Testis (tissue), 3 donors: ENCODE data around the gene RPL31. TPM values are rescaled to one million over a fixed set of nuclear protein-coding genes. Genes with fewer than 3 reads are reported as not detected.

Experiments
- DNase-seq: peaks from one replicate; pipeline ENCODE4 v3.0.0-alpha.2; 2019
- H3K27ac ChIP-seq, 2 donors: fragments of 200-600 bp; sonication (generic); one replicate each; pipeline ENCODE4 v1.5.1; 2019
- H3K27me3 ChIP-seq: fragments of 200-600 bp; sonication (generic); one replicate; pipeline ENCODE4 v1.5.1; 2019
- H3K36me3 ChIP-seq: fragments of 200-600 bp; sonication (generic); one replicate; pipeline ENCODE4 v1.5.1; 2017; ENCODE audit warnings: low read depth; ENCODE audit errors: missing control alignments
- H3K4me1 ChIP-seq: fragments of 200-600 bp; sonication (generic); one replicate; pipeline ENCODE4 v1.5.1; 2019
- H3K4me3 ChIP-seq, 2 donors: fragments of 200-600 bp; sonication (generic); one replicate each; pipeline ENCODE4 v1.5.1; 2017 to 2019
- H3K9me3 ChIP-seq: fragments of 200-600 bp; sonication (generic); one replicate; pipeline ENCODE4 v1.5.1; 2017
- POLR2A ChIP-seq: fragments of 450-650 bp; IDR thresholded peaks from one replicate; pipeline ENCODE4 v1.6.1; 2017; ENCODE audit warnings: antibody characterized with exemption, mild to moderate bottlenecking, moderate library complexity
- WGBS, 2 donors: methylation state at CpG; one replicate each; pipeline ENCODE4 v1.1.5; 2018; 5-methylcytosine and 5-hydroxymethylcytosine counted together
- intact Hi-C: fragments of 100-400 bp; cut with DNase I; formaldehyde crosslinking; loops from one replicate; pipeline ENCODE4 v1.15.1; 2023; ENCODE audit warnings: low total_unique reads
- polyA plus RNA-seq: library from polyadenylated mRNA; stranded (reverse); fragments of 350-450 nt; fragmentation: Illumina TruSeq; extraction: RNeasy Lipid Tissue Mini Kit (QIAGEN cat#74804); gene quantifications from one replicate; pipeline ENCODE4 v1.2.3, GENCODE V29; 2014; ENCODE audit warnings: low read depth, low replicate concordance; ENCODE audit not compliant: insufficient read depth
- total RNA-seq, 2 donors: library from RNA; depleted of rRNA; stranded (reverse); fragments of >200 nt; gene quantifications; one replicate each; pipeline ENCODE4 v1.2.3, GENCODE V29; 2016
- TF ChIP-seq, protein P1 (sequence below), 3 experiments: fragments of 450-650 bp in 2 of 3; fragments of 200-600 bp in 1 of 3; sonication (generic) in 1 of 3; IDR thresholded peaks; one replicate each; pipeline ENCODE4 v1.5.1; 2016 to 2019; ENCODE audit warnings: antibody characterized with exemption in 3 of 3, mild to moderate bottlenecking in 2 of 3, moderate library complexity in 1 of 3

Gene RPL31
- total and polyA plus RNA-seq, 3 donors from 2014 or later, result 404 to 1,643 (median 715) TPM

DNA sequence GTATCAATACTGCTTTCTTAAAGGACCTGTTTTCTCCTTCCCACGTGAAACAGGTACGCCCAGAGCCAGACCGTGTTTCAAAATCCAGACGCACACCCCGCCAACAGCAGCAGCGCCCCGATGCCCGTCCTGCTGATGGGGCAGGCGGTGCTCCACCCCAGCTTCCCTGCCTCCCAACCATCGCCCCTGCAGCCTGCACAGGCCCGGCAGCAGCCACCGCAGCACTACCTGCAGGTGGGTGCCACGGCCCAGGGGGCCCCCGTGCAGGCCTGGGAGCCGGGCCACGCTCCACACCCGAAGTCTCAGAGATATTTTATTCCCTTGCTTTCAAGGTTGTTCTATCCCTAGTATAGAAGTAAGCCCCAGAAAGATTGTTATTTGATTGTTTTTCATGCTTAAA is 8.8 kb upstream of the RPL31 start:
- no peak for DNase-seq
- TF ChIP-seq POLR2A, result no peak
- TF ChIP-seq, protein P1, sequence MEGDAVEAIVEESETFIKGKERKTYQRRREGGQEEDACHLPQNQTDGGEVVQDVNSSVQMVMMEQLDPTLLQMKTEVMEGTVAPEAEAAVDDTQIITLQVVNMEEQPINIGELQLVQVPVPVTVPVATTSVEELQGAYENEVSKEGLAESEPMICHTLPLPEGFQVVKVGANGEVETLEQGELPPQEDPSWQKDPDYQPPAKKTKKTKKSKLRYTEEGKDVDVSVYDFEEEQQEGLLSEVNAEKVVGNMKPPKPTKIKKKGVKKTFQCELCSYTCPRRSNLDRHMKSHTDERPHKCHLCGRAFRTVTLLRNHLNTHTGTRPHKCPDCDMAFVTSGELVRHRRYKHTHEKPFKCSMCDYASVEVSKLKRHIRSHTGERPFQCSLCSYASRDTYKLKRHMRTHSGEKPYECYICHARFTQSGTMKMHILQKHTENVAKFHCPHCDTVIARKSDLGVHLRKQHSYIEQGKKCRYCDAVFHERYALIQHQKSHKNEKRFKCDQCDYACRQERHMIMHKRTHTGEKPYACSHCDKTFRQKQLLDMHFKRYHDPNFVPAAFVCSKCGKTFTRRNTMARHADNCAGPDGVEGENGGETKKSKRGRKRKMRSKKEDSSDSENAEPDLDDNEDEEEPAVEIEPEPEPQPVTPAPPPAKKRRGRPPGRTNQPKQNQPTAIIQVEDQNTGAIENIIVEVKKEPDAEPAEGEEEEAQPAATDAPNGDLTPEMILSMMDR (IDR thresholded peaks at IDR 0.05), result no peak
- Histone ChIP-seq H3K9me3 (no peaks in the 10 kb centered on the region), H3K36me3 (no peaks in the 10 kb centered on the region), H3K4me3 (no peak overlapping the region), H3K27ac (no peak overlapping the region), H3K27me3 (no peaks in the 10 kb centered on the region), H3K4me1 (no peaks in the 10 kb centered on the region)
- 92 to 93% methylated on average over 17 of the region's 17 CpGs for WGBS, 2 donors
- intact Hi-C loops, result no loop called here

DNA sequence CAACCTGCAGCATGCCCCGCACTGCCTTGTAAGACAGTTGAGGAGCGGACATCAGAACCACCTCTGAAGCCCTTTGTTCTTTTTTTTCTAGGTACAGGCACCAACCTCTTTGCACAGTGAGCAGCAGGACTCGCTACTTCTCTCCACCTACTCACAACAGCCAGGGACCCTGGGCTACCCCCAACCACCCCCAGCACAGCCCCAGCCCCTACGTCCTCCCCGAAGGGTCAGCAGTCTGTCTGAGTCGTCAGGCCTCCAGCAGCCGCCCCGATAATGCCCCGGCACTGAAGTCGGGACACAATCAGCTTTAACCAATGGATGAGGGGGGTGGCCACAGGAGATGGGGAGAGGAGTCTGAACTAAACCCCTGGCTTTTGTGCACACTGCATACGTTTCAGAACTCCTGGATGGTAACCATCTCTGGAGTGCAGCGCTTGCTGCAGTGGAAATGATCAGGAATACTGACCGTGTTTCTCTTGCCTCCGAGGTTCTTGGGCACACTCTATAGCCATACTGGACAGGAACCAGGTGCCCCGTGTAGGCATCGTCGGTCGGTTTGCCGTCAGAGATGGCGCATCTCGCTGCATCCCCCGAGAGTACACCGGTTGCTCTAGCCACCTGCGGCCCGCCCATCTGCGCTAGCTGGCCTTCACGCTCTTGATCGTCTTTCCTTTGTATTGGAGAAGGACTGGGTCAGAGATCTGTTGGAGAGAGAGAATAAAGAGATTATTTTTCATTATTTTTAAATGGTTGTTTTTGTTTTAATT is 6.6 kb upstream of the RPL31 start:
- TF ChIP-seq POLR2A, result no peak
- TF ChIP-seq, protein P1 (IDR thresholded peaks at IDR 0.05), result no peak
- 92 to 95% methylated on average over 28 of the region's 28 CpGs for WGBS, 2 donors
- intact Hi-C loops, result no loop called here
- Histone ChIP-seq H3K27ac (no peak overlapping the region), H3K4me3 (no peak overlapping the region), H3K27me3 (no peaks in the 10 kb centered on the region), H3K4me1 (no peaks in the 10 kb centered on the region), H3K9me3 (no peaks in the 10 kb centered on the region), H3K36me3 (no peaks in the 10 kb centered on the region)
- DNase-seq, result no peak

DNA sequence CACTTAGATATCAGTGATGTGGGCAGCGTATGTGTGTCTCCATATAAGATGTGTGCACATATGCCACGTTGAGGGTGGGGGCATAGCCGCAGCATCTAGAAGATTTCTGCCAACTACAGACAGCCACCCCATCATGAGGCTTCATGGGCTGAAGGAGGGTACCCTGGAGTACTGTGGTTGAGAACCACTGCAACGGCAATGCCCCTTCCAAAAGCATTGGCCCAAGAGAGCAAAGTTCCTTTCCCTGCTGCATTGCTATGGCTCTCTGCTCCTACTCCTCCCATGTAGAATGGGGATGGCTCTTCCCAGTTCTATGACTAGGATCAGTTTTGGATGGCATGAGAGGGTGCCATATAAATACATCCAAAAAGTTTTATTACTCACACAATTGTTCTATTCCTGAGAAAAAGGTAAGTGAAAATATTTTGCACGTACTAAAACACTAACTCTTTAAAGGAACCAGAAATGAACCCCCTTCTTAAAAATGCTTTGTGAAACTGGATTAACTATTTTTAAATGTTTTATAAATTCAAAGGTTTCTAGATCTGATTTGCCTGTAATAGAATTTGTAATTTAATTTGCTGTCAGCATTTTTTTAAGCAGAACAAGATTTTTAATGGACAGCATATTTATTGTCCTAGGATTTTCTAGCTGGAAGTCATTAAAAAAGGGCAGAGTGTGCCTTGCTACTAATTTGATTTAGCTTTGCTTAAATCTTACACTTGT is 4.4 kb upstream of the RPL31 start:
- no peak overlapping the region for H3K27ac ChIP-seq
- H3K4me3 ChIP-seq, result no peak overlapping the region
- H3K36me3 ChIP-seq, result no peaks in the 10 kb centered on the region
- no peaks in the 10 kb centered on the region for H3K27me3 ChIP-seq
- WGBS, 2 donors, result 89 to 92% methylated on average over 4 to 5 of the region's 5 CpGs
- intact Hi-C loops, result no loop called here
- TF ChIP-seq POLR2A, result no peak
- TF ChIP-seq, protein P1 (IDR thresholded peaks at IDR 0.05), result no peak
- H3K4me1 ChIP-seq, result peaks cover 5% of the 10 kb centered on the region
- no peaks in the 10 kb centered on the region for H3K9me3 ChIP-seq
- DNase-seq, result no peak

DNA sequence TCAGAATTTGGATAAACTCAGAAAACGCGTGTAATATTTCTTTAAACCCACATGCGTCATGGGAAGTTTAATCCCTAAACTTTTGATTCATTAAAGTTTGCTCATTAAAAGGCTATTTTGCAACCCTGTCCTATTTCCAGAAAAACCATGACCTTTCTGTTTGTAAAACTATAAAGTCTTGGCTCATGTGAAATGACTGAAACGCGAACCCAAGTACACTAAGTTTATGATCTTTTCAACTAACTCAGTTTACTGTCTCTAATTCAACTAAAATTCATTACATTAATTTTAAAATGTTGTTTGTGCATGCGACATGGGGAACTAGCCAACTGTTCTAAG is 3.9 kb upstream of the RPL31 start:
- 55 to 63% methylated on average over 6 of the region's 6 CpGs for WGBS, 2 donors
- Histone ChIP-seq H3K27me3 (no peaks in the 10 kb centered on the region), H3K4me1 (peaks cover 7% of the 10 kb centered on the region), H3K4me3 (no peak overlapping the region), H3K36me3 (no peaks in the 10 kb centered on the region), H3K9me3 (no peaks in the 10 kb centered on the region), H3K27ac (no peak overlapping the region)
- no peak for TF ChIP-seq POLR2A
- TF ChIP-seq, protein P1 (IDR thresholded peaks at IDR 0.05), result no peak
- intact Hi-C loops, result no loop called here
- DNase-seq, result no peak
